GM19193 (cell line): ENCODE data around the gene CDC42BPA.

ENCODE experiments used
- POLR2A ChIP-seq: IDR thresholded peaks from 4 replicates; pipeline ENCODE4 v1.6.1; 2011; ENCODE audit not compliant: insufficient read depth, insufficient read length; ENCODE audit errors: extremely low read depth

CDC42BPA gene

DNA sequence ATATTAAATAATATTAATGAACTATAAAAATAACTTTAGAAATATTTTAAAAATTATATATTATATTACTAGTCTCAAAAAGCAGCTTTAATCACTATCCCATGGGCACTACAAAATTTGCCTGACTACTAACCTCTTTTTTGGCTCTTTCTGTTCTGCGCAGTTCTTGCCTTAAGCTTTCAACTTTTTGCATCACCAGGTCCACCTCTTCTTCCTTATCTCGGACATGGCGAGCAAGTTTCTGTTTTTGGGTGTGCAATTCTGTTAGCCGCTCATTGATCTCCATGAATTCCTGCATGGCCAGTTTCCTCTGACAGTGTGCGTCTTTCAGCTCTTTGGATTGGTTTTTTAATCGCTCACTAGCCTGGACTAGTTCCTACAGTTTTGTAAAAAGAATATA lies 205.8 kb downstream of the CDC42BPA start:
- TF ChIP-seq POLR2A, result no peak

DNA sequence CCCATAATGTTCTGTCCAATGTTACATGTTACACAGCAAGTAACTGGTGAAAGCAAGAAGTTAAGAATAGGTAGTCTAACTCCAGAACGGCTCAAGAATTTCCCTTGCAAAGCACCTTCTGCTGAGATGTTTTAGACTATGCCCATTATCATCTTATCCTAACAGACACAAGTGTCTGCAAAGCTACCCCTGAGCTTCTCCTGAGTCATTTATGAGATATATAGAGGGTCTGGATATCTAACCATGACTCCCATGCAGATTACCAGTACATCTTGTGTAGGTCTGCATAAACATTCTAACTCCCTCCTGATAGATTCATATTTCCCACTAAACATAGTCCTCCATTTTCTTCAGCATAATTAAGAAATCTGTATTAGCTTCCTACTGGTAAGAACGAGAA lies 206.5 kb downstream of the CDC42BPA start:
- no peak for TF ChIP-seq POLR2A

DNA sequence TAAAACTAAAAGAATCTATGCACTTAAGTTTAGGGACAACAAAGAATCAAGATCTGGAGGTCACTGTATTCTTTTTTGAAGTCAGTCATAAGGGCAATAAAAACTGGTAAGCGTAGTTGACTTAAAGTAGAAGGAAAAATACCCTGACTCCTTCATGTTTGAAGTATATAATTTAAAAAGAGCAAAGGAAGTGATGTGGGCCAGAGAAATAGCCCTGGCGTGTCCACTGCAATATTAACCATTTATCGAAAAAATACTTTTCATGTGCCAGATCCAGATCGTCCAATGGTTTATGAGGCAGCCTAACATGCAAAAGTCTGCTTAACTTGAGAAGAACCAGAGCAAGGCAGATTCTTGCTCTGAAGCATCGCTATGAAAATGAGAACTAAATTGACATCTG lies 216.2 kb downstream of the CDC42BPA start:
- no peak for TF ChIP-seq POLR2A

DNA sequence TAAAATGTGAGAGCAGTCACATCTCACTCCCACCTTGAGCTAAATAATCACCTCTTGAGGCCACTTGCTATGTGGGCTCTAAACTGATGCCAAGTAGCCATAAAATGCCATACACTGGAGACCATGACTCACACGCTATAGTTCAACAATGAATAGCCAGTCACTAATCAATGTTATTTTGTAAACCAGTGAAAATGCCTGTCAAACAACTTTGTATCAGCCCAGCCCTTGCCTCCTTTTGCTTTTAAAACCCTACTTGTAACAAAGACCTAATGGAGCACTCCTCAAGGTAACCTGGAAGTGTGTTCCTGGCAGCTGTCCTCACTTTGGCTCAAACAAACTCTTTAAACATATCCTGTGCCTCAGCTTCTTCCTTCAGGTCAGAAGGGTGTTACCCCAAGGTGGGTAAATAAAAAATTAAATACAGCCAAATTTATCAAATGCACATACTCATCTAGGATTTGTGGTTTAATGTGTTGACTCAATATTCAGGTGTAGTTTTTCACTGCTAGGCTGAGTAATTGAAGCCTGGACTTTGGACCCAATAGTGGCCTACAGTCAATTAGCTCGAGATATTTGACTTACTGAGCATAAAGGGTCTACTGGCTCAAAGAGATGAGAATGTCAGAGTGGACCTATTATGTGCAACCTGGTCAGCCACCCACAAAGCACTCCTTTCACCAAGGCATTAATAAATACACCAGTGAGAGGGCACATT lies 223.9 kb downstream of the CDC42BPA start:
- no peak for TF ChIP-seq POLR2A

DNA sequence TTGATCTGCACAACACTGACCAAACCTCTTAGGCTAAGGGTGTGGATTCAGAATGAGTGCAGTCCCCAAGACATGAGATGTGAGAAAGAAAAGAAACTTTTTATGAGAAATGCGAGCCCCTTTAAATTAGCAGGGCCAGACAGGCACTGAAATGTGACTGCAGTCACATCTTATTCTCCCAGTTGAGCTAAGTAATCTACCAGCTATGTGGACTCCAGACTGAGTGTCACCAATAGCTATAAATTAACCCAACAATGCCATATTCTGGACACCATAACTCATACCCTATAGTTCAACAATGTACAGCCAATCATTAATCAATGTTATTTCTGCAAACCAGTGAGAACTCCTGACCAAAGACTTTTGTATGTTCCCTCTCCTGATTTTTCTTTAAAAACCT lies 225.0 kb downstream of the CDC42BPA start:
- no peak for TF ChIP-seq POLR2A

DNA sequence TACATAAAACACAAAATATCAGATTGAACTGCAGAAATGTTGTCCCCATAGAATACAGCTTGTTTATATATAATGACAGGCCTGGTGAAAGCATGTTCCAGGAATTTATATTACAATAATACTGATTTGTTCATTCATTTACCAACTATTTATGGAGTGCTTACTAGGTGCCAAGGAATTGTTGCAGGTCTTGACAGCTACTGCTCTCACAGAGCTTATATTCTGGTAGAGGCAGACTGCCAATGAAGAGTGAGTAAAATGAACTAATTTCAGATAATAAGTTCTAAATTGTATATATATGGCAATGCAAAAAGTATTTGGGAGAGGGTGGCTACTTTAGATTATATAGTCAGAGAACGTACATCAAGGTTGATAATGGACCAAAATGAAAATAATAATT lies 226.2 kb downstream of the CDC42BPA start:
- TF ChIP-seq POLR2A, result no peak

DNA sequence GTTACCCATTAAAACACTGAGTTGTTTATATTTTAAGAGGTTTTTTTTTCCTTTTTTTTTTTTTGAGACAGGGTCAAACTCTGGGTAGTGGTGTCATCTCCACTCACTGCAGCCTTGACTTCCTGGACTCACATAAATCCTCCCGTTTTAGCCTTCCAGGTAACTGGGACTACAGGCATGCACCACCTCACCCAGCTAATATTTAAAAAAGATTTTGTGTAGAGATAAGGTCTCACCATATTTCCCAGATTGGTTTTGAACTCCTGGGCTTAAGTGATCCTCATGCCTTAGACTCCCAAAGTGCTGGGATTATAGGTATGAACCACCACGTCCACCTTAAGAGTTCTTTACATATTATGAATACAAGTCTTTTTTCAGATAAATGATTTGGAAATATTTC lies 231.7 kb downstream of the CDC42BPA start:
- TF ChIP-seq POLR2A, result no peak

DNA sequence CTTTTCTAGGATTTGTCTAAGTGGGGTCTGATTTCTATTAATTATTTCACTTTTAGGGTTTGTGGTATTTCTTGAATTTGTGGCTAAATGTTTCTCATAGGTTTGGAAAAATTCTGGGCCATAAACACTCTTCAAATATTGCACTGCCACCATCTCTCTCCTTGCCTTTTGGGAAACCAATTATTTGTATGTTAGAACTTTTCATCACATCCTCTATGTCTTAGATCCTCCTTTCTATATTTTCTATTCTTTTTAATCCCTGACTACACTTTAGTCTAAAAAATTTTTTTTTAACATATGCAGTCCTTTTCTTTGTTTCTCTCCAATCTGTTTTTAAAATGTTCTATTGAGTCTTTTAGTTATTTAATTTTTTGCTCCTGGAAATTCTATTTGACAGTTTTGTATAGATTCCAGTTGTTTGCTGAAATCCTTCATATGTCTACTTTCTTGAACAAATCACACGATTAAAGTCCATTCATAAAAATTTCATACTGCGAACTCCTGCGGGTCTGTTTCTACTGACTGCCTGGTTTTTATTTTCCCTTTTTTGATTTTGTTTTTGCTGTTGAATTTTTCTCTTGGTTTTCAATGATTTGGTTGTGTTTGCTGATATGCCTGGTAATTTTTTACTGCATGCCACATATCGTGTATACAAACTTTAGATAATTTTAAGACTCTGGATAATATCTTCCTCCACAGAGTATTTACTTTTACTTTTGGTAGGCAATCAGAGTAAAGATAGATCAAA lies 235.1 kb downstream of the CDC42BPA start:
- TF ChIP-seq POLR2A, result no peak

DNA sequence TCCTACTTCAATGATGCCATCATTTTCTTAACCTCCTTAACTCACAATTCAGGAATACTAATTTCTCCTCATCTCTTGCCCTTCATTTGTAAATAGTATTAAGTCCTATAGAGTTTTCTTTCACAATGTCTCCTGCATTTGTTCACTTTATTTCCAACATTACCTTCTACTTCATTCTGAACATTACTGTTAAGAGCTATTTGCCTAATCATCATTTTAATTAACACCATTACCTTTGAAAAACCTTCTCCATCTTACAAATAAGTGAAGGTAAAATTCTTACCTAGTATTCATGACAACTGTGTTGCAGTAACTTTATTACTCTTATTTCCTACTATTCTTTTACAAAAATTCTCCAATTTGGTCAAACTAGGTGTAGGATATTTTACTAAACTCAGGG lies 240.5 kb downstream of the CDC42BPA start:
- TF ChIP-seq POLR2A, result no peak

DNA sequence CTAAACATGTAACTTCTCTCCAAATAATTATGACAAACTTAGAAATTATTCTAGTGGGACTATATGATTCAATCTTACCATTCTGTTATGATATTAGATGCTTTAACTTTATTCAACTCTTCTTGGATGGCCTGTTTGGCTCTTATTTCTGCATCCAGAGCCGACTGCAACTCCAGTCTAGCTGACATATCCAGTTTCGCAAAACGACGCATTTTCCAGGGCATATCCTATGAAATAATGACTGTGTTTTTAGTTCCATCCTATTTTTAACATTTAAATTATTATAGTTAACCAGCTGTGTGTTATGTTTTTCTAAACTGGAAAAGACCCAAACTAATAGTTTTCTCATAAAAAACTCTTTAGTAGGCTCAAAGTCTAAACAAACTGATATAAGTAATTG lies 244.5 kb downstream of the CDC42BPA start:
- no peak for TF ChIP-seq POLR2A

DNA sequence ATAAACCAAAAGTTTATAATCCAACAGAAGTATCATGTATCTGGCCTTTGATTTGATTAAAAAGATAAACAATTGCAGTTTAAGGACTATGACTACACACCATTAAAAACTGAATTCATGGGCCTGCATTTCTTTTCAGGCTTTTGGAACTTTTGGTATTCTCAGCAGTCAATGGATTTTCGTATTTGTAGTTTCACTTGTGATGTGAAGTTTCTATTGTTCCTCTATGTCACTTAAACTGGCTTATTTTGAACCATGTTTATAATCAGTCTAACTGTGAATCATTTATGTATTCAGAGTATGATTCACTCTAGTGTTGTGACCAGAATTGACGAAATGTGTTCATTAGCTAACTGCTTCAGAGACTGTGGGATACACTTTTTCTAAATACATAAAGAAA lies 245.3 kb downstream of the CDC42BPA start:
- no peak for TF ChIP-seq POLR2A

DNA sequence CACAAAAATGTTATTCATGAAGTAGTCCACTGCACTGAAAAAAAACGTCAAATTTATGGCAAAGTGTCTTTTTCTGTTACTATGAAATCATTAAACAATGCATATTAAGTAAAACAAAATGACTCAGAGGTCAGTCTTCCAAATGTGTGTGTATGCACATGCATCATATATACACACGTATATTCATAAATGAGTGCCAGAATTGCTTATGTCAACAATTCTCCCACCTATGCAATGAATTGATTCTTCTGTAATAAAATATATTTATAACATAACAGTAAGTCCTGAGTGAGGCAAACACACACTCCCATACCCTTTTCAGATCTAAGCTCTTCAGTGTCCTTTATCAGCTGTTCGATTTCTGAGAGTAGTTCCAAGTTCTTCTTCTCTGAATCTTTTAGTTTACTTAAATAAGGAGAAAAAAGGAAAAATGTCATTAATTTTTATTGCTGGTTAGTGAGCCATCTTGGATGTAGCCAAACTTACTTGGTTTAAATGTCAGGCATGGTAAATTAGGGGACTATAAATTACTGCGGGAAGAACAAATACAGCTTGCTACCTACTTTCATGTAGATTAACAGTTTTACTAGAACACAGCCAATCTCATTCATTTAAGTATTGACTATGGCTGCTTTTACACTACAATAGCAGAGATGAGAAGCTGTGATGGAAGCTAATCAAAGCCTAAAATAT lies 246.3 kb downstream of the CDC42BPA start:
- TF ChIP-seq POLR2A, result no peak

DNA sequence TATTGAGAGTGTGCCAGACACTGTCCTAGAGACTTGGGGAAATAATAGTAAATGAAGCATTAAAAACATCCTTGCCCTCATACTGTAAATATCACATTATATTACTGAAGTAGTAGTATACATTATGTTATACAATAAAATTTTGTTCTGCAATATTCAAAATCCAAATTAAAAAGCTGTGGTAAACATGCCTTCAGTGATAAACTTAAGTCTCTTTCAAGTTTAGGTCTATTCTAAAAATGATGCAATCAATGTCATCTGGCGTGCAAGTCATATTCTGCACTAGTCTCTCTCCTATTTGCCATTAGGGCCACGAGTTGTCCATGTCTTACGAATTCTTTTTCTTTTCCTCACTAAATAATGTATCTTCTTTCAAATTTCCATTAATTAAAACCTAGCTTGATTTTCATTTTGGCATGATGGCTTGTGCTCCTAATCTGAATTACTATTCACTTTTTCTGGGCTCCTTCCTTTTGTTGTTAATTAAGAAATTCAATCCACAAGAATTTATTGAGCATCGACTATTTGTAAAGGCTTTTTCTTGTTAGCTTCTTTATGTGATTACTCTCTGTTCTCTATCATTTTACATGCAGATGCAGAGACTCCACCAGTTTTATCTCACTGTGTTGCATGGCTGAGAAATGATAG lies 247.5 kb downstream of the CDC42BPA start:
- TF ChIP-seq POLR2A, result no peak

DNA sequence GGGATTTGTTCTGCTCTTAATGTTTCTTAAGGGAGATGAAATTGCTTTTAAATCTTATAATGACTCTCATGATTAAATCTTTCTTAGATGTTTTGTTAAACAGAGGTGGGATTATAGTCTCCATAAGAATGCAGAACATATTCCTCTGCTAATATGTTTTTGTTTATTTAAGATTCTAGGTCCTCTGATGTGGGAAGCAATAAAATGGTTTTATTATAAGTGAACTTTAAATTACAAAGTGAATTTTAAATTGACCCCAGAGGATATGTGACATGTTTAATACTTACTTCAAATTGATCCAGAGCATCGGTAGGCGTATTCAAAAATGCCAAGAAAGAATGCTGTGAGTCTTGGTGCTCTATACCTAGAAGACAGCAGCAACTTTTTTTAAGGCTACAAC lies 248.8 kb downstream of the CDC42BPA start:
- TF ChIP-seq POLR2A, result no peak

DNA sequence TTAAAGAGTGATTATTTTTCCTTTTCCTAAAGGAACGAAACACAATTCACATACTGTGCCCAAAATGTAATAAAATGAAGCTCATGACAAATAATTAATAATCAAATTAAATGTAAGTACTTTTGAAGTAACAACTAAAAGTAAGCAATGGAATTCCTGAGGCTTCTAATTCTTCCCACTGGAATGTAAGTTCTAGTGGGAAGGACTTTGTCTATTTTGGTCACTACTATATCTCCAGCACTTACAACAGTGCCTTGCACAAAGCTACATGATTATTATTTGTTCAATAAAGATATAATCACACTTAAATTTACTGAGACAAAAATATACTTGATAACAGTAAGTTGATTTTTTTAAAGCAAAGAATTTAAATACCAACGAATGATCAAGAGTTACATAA lies 249.4 kb downstream of the CDC42BPA start:
- no peak for TF ChIP-seq POLR2A
